RWPE2 (cell line): ENCODE data around the gene CCDC40.
A peak's percentile ranks its signal among the peaks of the same experiment; 100 is the strongest.

Experiments
- ATAC-seq: fragments of 200-7000 bp; cut with Tn5 transposase; 3 replicates; pipeline ENCODE4 v1.9.1; 2021; ENCODE audit warnings: low read depth
- DNase-seq: peaks from one replicate; pipeline ENCODE4 v3.0.0-alpha.2; 2020; ENCODE audit warnings: low spot score
- H3K27ac ChIP-seq: fragments of 450-650 bp; 2 replicates; pipeline ENCODE4 v1.5.1; 2017; ENCODE audit warnings: mild to moderate bottlenecking; ENCODE audit not compliant: poor library complexity, severe bottlenecking
- H3K27me3 ChIP-seq: fragments of 250-450 bp; sonication (Bioruptor Pico); 2 replicates; pipeline ENCODE4 v1.5.1; 2021; ENCODE audit warnings: mild to moderate bottlenecking, moderate library complexity; ENCODE audit not compliant: insufficient read depth, poor library complexity, severe bottlenecking
- H3K36me3 ChIP-seq: fragments of 250-450 bp; sonication (Bioruptor Pico); 2 replicates; pipeline ENCODE4 v1.5.1; 2020; ENCODE audit warnings: low read depth, mild to moderate bottlenecking, moderate library complexity
- H3K4me1 ChIP-seq: fragments of 250-450 bp; sonication (Bioruptor Pico); 2 replicates; pipeline ENCODE4 v1.5.1; 2021; ENCODE audit warnings: mild to moderate bottlenecking, moderate library complexity; ENCODE audit not compliant: insufficient read depth, poor library complexity, severe bottlenecking
- H3K4me3 ChIP-seq: fragments of 250-450 bp; sonication (Bioruptor Pico); 2 replicates; pipeline ENCODE4 v1.5.1; 2021; ENCODE audit warnings: mild to moderate bottlenecking, moderate library complexity; ENCODE audit not compliant: severe bottlenecking
- H3K9me3 ChIP-seq: fragments of 250-450 bp; sonication (Bioruptor Pico); 2 replicates; pipeline ENCODE4 v1.5.1; 2021; ENCODE audit warnings: mild to moderate bottlenecking, moderate library complexity; ENCODE audit not compliant: severe bottlenecking
- TF ChIP-seq, protein P1 (sequence below): fragments of 450-650 bp; IDR thresholded peaks from one replicate; pipeline ENCODE4 v1.5.1; 2017; ENCODE audit warnings: mild to moderate bottlenecking, moderate library complexity; ENCODE audit not compliant: poor library complexity, severe bottlenecking

The CCDC40 gene

DNA sequence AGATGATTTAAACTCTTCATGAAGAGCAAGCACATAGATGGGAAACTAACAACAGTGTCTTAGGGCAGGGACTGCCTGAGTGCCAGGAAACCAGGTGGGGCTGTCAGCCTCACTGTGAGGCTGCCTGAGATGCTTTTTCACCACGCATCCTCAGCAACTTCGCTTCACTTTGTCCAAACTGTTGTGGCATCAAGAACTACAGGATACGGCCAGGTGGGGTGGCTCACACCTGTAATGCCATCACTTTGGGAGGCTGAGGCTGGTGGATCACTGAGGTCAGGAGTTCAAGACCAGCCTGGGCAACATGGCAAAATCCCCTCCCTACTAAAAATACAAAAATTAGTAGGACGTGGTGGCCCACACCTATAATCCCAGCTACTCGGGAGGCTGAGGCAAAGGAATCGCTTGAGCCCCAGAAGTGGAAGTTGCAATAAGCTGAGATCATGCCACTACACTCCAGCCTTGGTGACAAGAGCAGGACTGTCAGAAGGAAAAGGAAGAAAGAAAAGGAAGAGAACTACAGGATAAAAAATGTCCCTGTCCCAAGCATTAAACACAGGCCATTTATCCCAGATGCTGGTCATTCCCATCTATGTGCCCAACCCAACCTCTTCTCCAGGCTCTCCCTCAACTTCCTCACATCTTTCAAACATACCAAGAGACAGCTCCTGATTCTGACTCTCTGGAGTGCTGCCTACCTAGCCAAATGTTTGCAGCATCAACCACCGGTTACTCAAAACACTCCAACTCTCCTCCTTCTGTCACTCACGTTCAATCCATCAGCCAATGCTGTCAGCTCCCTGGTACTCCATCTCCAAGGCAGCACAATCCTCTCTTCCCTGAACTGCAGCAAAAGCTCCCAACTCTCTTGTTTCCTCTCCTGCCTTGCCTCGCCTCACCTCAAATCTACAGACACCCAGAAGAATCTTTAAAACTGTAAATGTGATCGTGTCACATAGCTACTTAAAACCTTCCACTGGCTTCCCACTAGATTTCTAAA is 108.9 kb downstream of the CCDC40 start:
- H3K27me3 ChIP-seq: no peaks in the 10 kb centered on the region
- H3K4me1 ChIP-seq: no peaks in the 10 kb centered on the region
- H3K9me3 ChIP-seq: no peaks in the 10 kb centered on the region
- peak overlapping the region; percentile 66 for H3K27ac ChIP-seq
- H3K36me3 ChIP-seq: peaks cover 50% of the 10 kb centered on the region
- DNase-seq: peak; percentile 9
- TF ChIP-seq, protein P1, sequence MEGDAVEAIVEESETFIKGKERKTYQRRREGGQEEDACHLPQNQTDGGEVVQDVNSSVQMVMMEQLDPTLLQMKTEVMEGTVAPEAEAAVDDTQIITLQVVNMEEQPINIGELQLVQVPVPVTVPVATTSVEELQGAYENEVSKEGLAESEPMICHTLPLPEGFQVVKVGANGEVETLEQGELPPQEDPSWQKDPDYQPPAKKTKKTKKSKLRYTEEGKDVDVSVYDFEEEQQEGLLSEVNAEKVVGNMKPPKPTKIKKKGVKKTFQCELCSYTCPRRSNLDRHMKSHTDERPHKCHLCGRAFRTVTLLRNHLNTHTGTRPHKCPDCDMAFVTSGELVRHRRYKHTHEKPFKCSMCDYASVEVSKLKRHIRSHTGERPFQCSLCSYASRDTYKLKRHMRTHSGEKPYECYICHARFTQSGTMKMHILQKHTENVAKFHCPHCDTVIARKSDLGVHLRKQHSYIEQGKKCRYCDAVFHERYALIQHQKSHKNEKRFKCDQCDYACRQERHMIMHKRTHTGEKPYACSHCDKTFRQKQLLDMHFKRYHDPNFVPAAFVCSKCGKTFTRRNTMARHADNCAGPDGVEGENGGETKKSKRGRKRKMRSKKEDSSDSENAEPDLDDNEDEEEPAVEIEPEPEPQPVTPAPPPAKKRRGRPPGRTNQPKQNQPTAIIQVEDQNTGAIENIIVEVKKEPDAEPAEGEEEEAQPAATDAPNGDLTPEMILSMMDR: no peak
- ATAC-seq: no peak
- H3K4me3 ChIP-seq: peak overlapping the region; percentile 78

DNA sequence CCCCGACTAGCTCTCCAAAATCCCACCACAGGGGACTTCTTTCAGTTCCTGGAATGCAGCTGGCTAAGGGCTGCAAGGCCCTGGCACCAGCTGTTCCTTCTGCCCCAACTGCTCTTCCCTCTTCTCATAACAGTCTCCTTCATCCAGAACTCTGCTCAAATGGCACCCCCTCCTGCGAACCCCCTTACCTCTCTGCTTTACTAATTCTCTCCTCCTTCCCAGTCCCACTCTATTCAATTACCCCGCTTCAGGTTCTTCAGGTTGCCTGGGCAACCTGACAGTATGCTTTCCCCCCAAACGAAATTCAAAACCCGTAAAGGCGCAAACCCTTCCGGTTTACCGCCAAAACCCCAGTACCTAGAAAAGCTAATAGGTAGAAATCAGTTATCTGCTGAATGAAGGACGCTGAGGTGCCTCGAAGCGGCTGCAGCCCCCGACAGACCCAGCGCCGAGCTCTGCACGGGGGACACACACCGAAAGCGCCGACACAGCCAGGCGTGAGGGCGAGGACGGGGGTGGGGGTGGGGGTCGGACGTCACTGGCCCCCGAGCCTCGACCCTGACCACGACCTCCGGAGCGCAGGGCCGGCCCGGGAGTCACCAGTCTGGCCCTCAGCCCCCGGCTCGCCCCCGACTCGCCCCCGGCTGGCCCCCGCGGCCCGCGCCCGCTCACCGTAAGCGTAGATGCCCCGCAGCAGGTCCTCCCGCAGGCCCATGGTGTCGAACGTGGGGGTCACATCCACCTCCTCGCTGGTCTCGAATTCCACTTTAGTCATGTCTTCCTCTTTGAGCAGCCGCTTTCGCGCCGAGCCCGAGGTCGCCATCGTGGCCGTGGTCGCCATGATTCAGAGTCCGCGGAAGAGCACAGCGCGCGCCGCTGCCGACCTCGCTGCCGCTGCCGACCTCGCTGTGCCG is 109.9 kb downstream of the CCDC40 start:
- no peaks in the 10 kb centered on the region for H3K27me3 ChIP-seq
- peak overlapping the region; percentile 78 for H3K4me3 ChIP-seq
- peaks cover 40% of the 10 kb centered on the region for H3K36me3 ChIP-seq
- TF ChIP-seq, protein P1: no peak
- no peak for ATAC-seq
- DNase-seq: no peak
- H3K4me1 ChIP-seq: no peaks in the 10 kb centered on the region
- peak overlapping the region; percentile 66 for H3K27ac ChIP-seq
- H3K9me3 ChIP-seq: no peaks in the 10 kb centered on the region

DNA sequence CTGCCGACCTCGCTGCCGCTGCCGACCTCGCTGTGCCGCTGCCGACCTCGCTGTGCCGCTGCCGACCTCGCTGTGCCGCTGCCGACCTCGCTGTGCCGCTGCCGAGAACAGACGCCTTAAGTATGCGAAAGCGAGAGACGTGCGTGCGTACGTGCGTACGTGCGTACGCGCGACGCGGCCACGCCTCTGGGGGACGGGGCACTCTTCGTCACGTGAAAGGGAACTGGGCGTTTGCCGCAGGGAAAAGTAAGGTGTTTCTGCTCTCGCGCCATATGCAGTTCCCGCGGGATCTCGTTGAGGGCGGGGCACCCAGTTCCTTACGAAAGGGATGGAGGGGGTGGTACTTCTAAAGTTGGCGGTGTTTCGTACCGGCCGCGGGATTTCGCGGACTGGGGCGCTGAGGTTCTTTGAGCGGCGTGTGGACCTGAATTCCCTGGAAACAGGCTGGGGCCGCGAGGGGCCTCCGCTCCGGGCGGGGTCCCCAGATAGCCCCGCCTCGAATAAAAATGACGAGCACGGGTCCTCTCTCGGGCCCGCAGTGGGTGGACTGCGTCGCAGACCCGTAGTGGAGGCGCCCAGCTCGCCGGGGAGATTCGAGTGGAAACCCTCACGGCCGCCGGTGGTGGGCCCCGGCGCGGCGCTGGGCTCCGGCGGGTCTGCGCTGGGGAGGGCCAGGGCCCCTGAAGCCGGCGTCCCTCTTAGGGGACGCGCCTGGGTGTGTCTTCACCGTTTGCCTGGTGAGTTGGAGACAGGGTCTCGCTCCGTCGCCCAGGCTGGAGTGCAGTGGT is 110.8 kb downstream of the CCDC40 start, which contains the start of gene EIF4A3:
Gene EIF4A3 (minus strand): TSS at position 94 of the 788 bp plus-strand sequence. CDS start 167 bp downstream, outside the sequence.
- Histone ChIP-seq H3K4me1 (no peaks in the 10 kb centered on the region), H3K36me3 (peaks cover 31% of the 10 kb centered on the region), H3K9me3 (no peaks in the 10 kb centered on the region), H3K27me3 (no peaks in the 10 kb centered on the region), H3K4me3 (peak within 1 kb of the TSS; percentile 78), H3K27ac (peak within 1 kb of the TSS; percentile 66)
- peak; percentile 97 for DNase-seq
- peak; percentile 87 for ATAC-seq
- TF ChIP-seq, protein P1: no peak
